K562 (cell line): ENCODE measurements around the gene DUSP28. TPM values are rescaled to one million over a fixed set of nuclear protein-coding genes. Genes with fewer than 3 reads are reported as not detected.

ENCODE experiments used
- ATF1 ChIP-seq, 2 experiments: fragments of 450-650 bp in 1 of 2; IDR thresholded peaks; 2 replicates each; pipeline ENCODE4 v1.6.1; 2016; ENCODE audit warnings: missing compliant biosample characterization in 1 of 2, missing genetic modification characterization in 1 of 2
- BRD4 ChIP-seq: fragments of 200-600 bp; sonication (generic); IDR thresholded peaks from 2 replicates; pipeline ENCODE4 v1.6.1; 2017; ENCODE audit warnings: inconsistent platforms
- CBFB ChIP-seq: sonication (generic); formaldehyde crosslinking; IDR thresholded peaks from 2 replicates; pipeline ENCODE4 v1.4.0; 2020; ENCODE audit warnings: mild to moderate bottlenecking, missing genetic modification reagents
- DMBX1 ChIP-seq: fragments of 250-450 bp; sonication (Bioruptor Pico); IDR thresholded peaks from 2 replicates; pipeline ENCODE4 v1.8.0; 2022; ENCODE audit warnings: inconsistent platforms, mild to moderate bottlenecking, moderate library complexity, borderline replicate concordance
- FOXJ2 ChIP-seq: fragments of 200-800 bp; sonication (Bioruptor generic); IDR thresholded peaks from 2 replicates; pipeline ENCODE4 v1.6.1; 2016; ENCODE audit warnings: missing genetic modification characterization, missing compliant biosample characterization
- FOXK2 ChIP-seq, 2 experiments: fragments of 450-650 bp; IDR thresholded peaks in 1 of 2; conservative IDR thresholded peaks in 1 of 2; 2 replicates each; pipeline ENCODE4 v1.6.1; 2016; ENCODE audit warnings: low read depth in 2 of 2, mild to moderate bottlenecking in 1 of 2
- GABPA ChIP-seq: fragments of 200-800 bp; sonication (Bioruptor generic); conservative IDR thresholded peaks from 2 replicates; pipeline ENCODE4 v1.6.1; 2016; ENCODE audit warnings: low read depth, missing genetic modification characterization, missing compliant biosample characterization
- IRF2 ChIP-seq: sonication (generic); formaldehyde crosslinking; IDR thresholded peaks from 2 replicates; pipeline ENCODE4 v1.8.1; 2022; ENCODE audit warnings: mild to moderate bottlenecking, missing genetic modification reagents
- JUN ChIP-seq, 2 experiments: sonication (generic) in 1 of 2; formaldehyde crosslinking in 1 of 2; IDR thresholded peaks; 2 replicates each; pipeline versions ENCODE4 v1.6.1 to v1.8.0; 2012 to 2022; ENCODE audit warnings: borderline replicate concordance in 2 of 2, mild to moderate bottlenecking in 2 of 2, improper control_type of control experiment in 1 of 2, low read depth in 1 of 2, low read length in 1 of 2, missing genetic modification reagents in 1 of 2
- L3MBTL2 ChIP-seq: fragments of 450-650 bp; IDR thresholded peaks from 2 replicates; pipeline ENCODE4 v1.6.1; 2016; ENCODE audit warnings: mild to moderate bottlenecking, moderate library complexity
- MAFK ChIP-seq: IDR thresholded peaks from 2 replicates; pipeline ENCODE4 v1.6.1; 2011; ENCODE audit warnings: low read length, improper control_type of control experiment
- NRF1 ChIP-seq, 2 experiments: fragments of 450-650 bp; IDR thresholded peaks in 1 of 2; conservative IDR thresholded peaks in 1 of 2; 2 replicates each; pipeline ENCODE4 v1.6.1; 2014; ENCODE audit warnings: mild to moderate bottlenecking in 2 of 2
- PCBP1 ChIP-seq: fragments of 200-400 bp; formaldehyde crosslinking; IDR thresholded peaks from 2 replicates; pipeline ENCODE4 v1.6.1; 2018; ENCODE audit warnings: mild to moderate bottlenecking, low read depth, low read length; ENCODE audit not compliant: poor library complexity, severe bottlenecking
- PHTF2 ChIP-seq: fragments of 250-450 bp; sonication (Bioruptor Pico); IDR thresholded peaks from 2 replicates; pipeline ENCODE4 v1.5.0; 2021; ENCODE audit warnings: mild to moderate bottlenecking
- SMAD1 ChIP-seq: fragments of 150-350 bp; IDR thresholded peaks from 2 replicates; pipeline ENCODE4 v1.6.1; 2014; ENCODE audit warnings: low read length, low read depth; ENCODE audit not compliant: partially characterized antibody
- SMAD4 ChIP-seq: fragments of 250-450 bp; sonication (Bioruptor Pico); conservative IDR thresholded peaks from 2 replicates; pipeline ENCODE4 v1.8.0; 2021; ENCODE audit warnings: inconsistent platforms, mild to moderate bottlenecking, moderate library complexity
- WHSC1 ChIP-seq: IDR thresholded peaks from one replicate; pipeline ENCODE4 v1.6.1; 2012; ENCODE audit warnings: low read length, control low read depth, inconsistent platforms
- YY1 ChIP-seq, 3 experiments: IDR thresholded peaks; 2 replicates each; pipeline ENCODE4 v1.6.1; 2011; ENCODE audit warnings: low read length in 2 of 3, mild to moderate bottlenecking in 2 of 3, moderate library complexity in 2 of 3, borderline replicate concordance in 1 of 3, control low read depth in 1 of 3, low read depth in 1 of 3; ENCODE audit not compliant: insufficient read depth in 3 of 3, insufficient replicate concordance in 2 of 3, control insufficient read depth in 1 of 3, insufficient read length in 1 of 3; ENCODE audit errors: extremely low read depth in 1 of 3
- ZNF121 ChIP-seq: sonication (generic); formaldehyde crosslinking; conservative IDR thresholded peaks from 2 replicates; pipeline ENCODE4 v1.8.0; 2022; ENCODE audit warnings: missing genetic modification reagents
- ZNF655 ChIP-seq: fragments of 250-450 bp; sonication (Bioruptor Pico); IDR thresholded peaks from 2 replicates; pipeline ENCODE4 v1.5.0; 2021
- polyA plus RNA-seq, 8 experiments: library from polyadenylated mRNA; depleted of rRNA in 4 of 8; stranded (reverse) in 5 of 8; unstranded in 3 of 8; fragments of >200 nt; fragmentation: Nextera tagmentation in 2 of 8; fragmentation: Illumina TruSeq in 1 of 8; extraction: Ambion mirVana in 2 of 8; extraction: Trizol in 1 of 8; gene quantifications; 2 replicates each; pipeline versions ENCODE4 v1.2.1 to v1.2.3, GENCODE V29; 2011 to 2014; ENCODE audit warnings: inconsistent platforms in 1 of 8, missing spikeins in 1 of 8
- total RNA-seq, 7 experiments: library from RNA; depleted of rRNA in 6 of 7; stranded (reverse); fragments of >200 nt in 6 of 7; fragmentation: Illumina TruSeq in 2 of 7; extraction: Trizol in 2 of 7; gene quantifications; 2 replicates each; pipeline versions ENCODE4 v1.2.1 to v1.2.3, GENCODE V29; 2011 to 2021; ENCODE audit warnings: low replicate concordance in 1 of 7
- TF ChIP-seq, protein P1 (sequence below), 3 experiments: fragments of 200-800 bp in 1 of 3; sonication (Bioruptor generic) in 1 of 3; sonication (generic) in 1 of 3; formaldehyde crosslinking in 1 of 3; IDR thresholded peaks; 2 replicates each; pipeline versions ENCODE4 v1.6.1 to v1.8.0; 2016 to 2022; ENCODE audit warnings: mild to moderate bottlenecking in 2 of 3, missing compliant biosample characterization in 2 of 3, missing genetic modification characterization in 2 of 3, missing genetic modification reagents in 1 of 3

DUSP28 gene
- total and polyA plus RNA-seq, 9 of the 15 experiments (the other 6 are each of a cell fraction or from before 2014, with no cell fraction given), result 2.8 to 8.1 (median 4.2) TPM

GRCh38 chr2:240560480-240561324, 545 bp downstream of the DUSP28 start (continued):
- TF ChIP-seq SMAD4, result peak; percentile 50; the same call in 1 of the 2 replicates
- no peak for TF ChIP-seq ATF1 (CRISPR knock-in tag; IDR thresholded peaks at IDR 0.05)
- peak; percentile 59 for TF ChIP-seq ATF1 (tag; IDR thresholded peaks at IDR 0.05)
- peak; percentile 45 for TF ChIP-seq SMAD1
- TF ChIP-seq IRF2 (CRISPR knock-in tag), result no peak
- TF ChIP-seq FOXJ2, result peak; percentile 77
- TF ChIP-seq ZNF121 (CRISPR knock-in tag), result no peak
- TF ChIP-seq YY1 (IDR thresholded peaks at IDR 0.05; ENCODE audit: borderline replicate concordance in 1 of 3, control insufficient read depth in 1 of 3, extremely low read depth in 1 of 3, insufficient read depth in 3 of 3, insufficient read length in 1 of 3, insufficient replicate concordance in 2 of 3, low read depth in 1 of 3, low read length in 2 of 3), result peak in 2 of 3 experiments; percentile 13 to 43
- TF ChIP-seq MAFK, result no peak
- peak; percentile 82 for TF ChIP-seq DMBX1 (CRISPR knock-in tag)
- peak; percentile 87 for TF ChIP-seq GABPA
- TF ChIP-seq JUN (IDR thresholded peaks at IDR 0.05; ENCODE audit: borderline replicate concordance, low read depth, low read length), result peak; percentile 35; the same call in 1 of the 2 replicates
- TF ChIP-seq JUN (CRISPR knock-in tag; IDR thresholded peaks at IDR 0.05; ENCODE audit: borderline replicate concordance), result no peak
- peak; percentile 83 to 85; a peak in 3 of 4 replicates for TF ChIP-seq NRF1 (conservative IDR thresholded peaks at IDR 0.05 in 1 of 2, IDR thresholded peaks at IDR 0.05 in 1 of 2)
- no peak for TF ChIP-seq FOXK2 (conservative IDR thresholded peaks at IDR 0.05 in 1 of 2, IDR thresholded peaks at IDR 0.05 in 1 of 2; ENCODE audit: low read depth in 2 of 2)
- TF ChIP-seq WHSC1, result no peak
- TF ChIP-seq PHTF2 (CRISPR knock-in tag), result no peak
- TF ChIP-seq, protein P1, sequence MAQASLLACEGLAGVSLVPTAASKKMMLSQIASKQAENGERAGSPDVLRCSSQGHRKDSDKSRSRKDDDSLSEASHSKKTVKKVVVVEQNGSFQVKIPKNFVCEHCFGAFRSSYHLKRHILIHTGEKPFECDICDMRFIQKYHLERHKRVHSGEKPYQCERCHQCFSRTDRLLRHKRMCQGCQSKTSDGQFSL (CRISPR knock-in tag; IDR thresholded peaks at IDR 0.05), result 0 out of 2 replicates have a peak, but pooled peaks have one; percentile 36
- TF ChIP-seq, protein P1 (tag; IDR thresholded peaks at IDR 0.05), result no peak
- no peak for TF ChIP-seq ZNF655
- peak; percentile 96 for TF ChIP-seq L3MBTL2
- TF ChIP-seq CBFB (CRISPR knock-in tag), result no peak
- peak; percentile 27 for TF ChIP-seq PCBP1
- peak; percentile 79 for TF ChIP-seq BRD4
